Osteocyte (in vitro differentiated cells): Measurements from ENCODE around the gene PTPRF. TPM values are rescaled to one million over a fixed set of nuclear protein-coding genes. Genes with fewer than 3 reads are reported as not detected.

Source experiments
- DNase-seq: peaks from one replicate; pipeline ENCODE4 v3.0.0; 2021; ENCODE audit warnings: mixed read lengths; ENCODE audit not compliant: unreplicated experiment; ENCODE audit errors: extremely low spot score
- H3K27ac Mint-ChIP-seq: one replicate; pipeline ENCODE4 v1.8.0; 2021; ENCODE audit warnings: mild to moderate bottlenecking, mixed read lengths; ENCODE audit not compliant: unreplicated experiment
- H3K27me3 Mint-ChIP-seq: one replicate; pipeline ENCODE4 v1.8.0; 2021; ENCODE audit warnings: mixed read lengths; ENCODE audit not compliant: unreplicated experiment
- H3K36me3 Mint-ChIP-seq: one replicate; pipeline ENCODE4 v1.8.0; 2021; ENCODE audit warnings: mixed read lengths; ENCODE audit not compliant: unreplicated experiment
- H3K4me1 Mint-ChIP-seq: one replicate; pipeline ENCODE4 v1.8.0; 2021; ENCODE audit warnings: mixed read lengths; ENCODE audit not compliant: unreplicated experiment
- H3K4me3 Mint-ChIP-seq: one replicate; pipeline ENCODE4 v1.8.0; 2021; ENCODE audit warnings: mild to moderate bottlenecking, moderate library complexity, mixed read lengths; ENCODE audit not compliant: unreplicated experiment
- H3K9me3 Mint-ChIP-seq: one replicate; pipeline ENCODE4 v1.8.0; 2021; ENCODE audit warnings: mixed read lengths; ENCODE audit not compliant: unreplicated experiment
- total RNA-seq: library from RNA; stranded (reverse); gene quantifications from 2 replicates; pipeline ENCODE4 v1.2.1, GENCODE V29; 2021
- TF ChIP-seq, protein P1 (sequence below): fragments of 200-600 bp; sonication (generic); IDR thresholded peaks from 2 replicates; pipeline ENCODE4 v1.5.0; 2021; ENCODE audit warnings: antibody characterized with exemption, mild to moderate bottlenecking, moderate library complexity

PTPRF gene
- total RNA-seq, 1 donor from 2014 or later, result 37.3 TPM

GRCh38 chr1:43614211-43614610 is 83.5 kb downstream of the PTPRF start:
- no peaks in the 10 kb centered on the region for H3K9me3 Mint-ChIP-seq
- no peaks in the 10 kb centered on the region for H3K27me3 Mint-ChIP-seq
- TF ChIP-seq, protein P1, sequence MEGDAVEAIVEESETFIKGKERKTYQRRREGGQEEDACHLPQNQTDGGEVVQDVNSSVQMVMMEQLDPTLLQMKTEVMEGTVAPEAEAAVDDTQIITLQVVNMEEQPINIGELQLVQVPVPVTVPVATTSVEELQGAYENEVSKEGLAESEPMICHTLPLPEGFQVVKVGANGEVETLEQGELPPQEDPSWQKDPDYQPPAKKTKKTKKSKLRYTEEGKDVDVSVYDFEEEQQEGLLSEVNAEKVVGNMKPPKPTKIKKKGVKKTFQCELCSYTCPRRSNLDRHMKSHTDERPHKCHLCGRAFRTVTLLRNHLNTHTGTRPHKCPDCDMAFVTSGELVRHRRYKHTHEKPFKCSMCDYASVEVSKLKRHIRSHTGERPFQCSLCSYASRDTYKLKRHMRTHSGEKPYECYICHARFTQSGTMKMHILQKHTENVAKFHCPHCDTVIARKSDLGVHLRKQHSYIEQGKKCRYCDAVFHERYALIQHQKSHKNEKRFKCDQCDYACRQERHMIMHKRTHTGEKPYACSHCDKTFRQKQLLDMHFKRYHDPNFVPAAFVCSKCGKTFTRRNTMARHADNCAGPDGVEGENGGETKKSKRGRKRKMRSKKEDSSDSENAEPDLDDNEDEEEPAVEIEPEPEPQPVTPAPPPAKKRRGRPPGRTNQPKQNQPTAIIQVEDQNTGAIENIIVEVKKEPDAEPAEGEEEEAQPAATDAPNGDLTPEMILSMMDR, result no peak
- H3K4me1 Mint-ChIP-seq, result no peaks in the 10 kb centered on the region
- H3K36me3 Mint-ChIP-seq, result peaks cover 5% of the 10 kb centered on the region
- DNase-seq, result no peak
- no peak overlapping the region for H3K27ac Mint-ChIP-seq
- H3K4me3 Mint-ChIP-seq, result no peak overlapping the region

- TF ChIP-seq, protein P1, result no peak
- H3K36me3 Mint-ChIP-seq, result peaks cover 4% of the 10 kb centered on the region
- no peaks in the 10 kb centered on the region for H3K4me1 Mint-ChIP-seq
- no peak for DNase-seq
- H3K9me3 Mint-ChIP-seq, result no peaks in the 10 kb centered on the region
- H3K27me3 Mint-ChIP-seq, result no peaks in the 10 kb centered on the region
- no peak overlapping the region for H3K27ac Mint-ChIP-seq
- no peak overlapping the region for H3K4me3 Mint-ChIP-seq
Observed at GRCh38 chr1:43614891-43615290, 84.2 kb downstream of the PTPRF start.

- TF ChIP-seq, protein P1, result no peak
- no peaks in the 10 kb centered on the region for H3K27me3 Mint-ChIP-seq
- H3K36me3 Mint-ChIP-seq, result peaks cover 2% of the 10 kb centered on the region
- H3K4me3 Mint-ChIP-seq, result no peak overlapping the region
- H3K4me1 Mint-ChIP-seq, result no peaks in the 10 kb centered on the region
- DNase-seq, result no peak
- H3K9me3 Mint-ChIP-seq, result no peaks in the 10 kb centered on the region
- no peak overlapping the region for H3K27ac Mint-ChIP-seq
Observed at GRCh38 chr1:43616383-43616782, 85.7 kb downstream of the PTPRF start.

DNA sequence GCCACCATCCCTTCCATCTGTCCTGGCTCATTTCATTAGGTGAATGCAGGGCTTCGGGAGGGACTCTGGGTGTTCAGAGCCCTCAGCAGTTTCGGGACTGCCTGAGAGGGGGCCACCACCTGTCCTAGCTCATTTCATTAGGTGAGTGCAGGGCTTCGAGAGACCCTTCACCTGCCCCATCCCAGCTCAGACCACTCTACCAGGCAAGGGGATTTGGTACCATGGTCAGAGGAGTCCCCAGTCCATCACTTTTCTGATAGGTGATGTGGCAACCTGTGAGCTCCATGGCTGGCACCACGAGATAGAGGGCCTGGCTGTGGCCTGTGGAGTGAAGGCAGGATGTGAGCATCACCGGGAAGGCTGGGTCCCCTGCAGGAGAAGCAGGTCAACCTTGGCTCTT is 86.3 kb downstream of the PTPRF start:
- no peaks in the 10 kb centered on the region for H3K27me3 Mint-ChIP-seq
- H3K4me3 Mint-ChIP-seq, result no peak overlapping the region
- DNase-seq, result no peak
- no peaks in the 10 kb centered on the region for H3K9me3 Mint-ChIP-seq
- peaks cover 2% of the 10 kb centered on the region for H3K36me3 Mint-ChIP-seq
- no peak overlapping the region for H3K27ac Mint-ChIP-seq
- peaks cover 3% of the 10 kb centered on the region for H3K4me1 Mint-ChIP-seq
- TF ChIP-seq, protein P1, result no peak

DNA sequence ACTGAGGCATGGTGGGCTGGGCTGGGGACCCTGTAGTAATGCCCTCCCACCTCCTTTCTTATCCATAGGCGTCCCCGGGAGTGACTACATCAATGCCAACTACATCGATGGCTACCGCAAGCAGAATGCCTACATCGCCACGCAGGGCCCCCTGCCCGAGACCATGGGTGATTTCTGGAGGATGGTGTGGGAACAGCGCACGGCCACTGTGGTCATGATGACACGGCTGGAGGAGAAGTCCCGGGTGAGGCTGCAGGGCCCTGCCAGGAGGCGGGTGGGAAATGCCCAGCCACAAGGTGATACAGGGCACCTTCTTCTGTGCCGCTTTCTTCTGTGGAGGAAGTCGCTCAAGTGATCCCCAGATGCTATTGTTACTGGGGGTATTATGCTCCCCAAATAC is 87.0 kb downstream of the PTPRF start:
- Mint-ChIP-seq H3K4me3 (no peak overlapping the region), H3K36me3 (peaks cover 4% of the 10 kb centered on the region), H3K4me1 (peaks cover 10% of the 10 kb centered on the region), H3K27me3 (no peaks in the 10 kb centered on the region), H3K9me3 (no peaks in the 10 kb centered on the region), H3K27ac (no peak overlapping the region)
- no peak for DNase-seq
- TF ChIP-seq, protein P1, result no peak
